GM21360 (cell line): ENCODE data around the gene SLFN14.
"Not testable (repeated sequence)": the region's sequence is repeated elsewhere in the genome, so short reads cannot be mapped to it uniquely, and the experiment has no call there.

Source experiments
- ATAC-seq: cut with Tn5 transposase; IDR thresholded peaks from one replicate; pipeline ENCODE4 v1.9.1; 2021; ENCODE audit warnings: mild to moderate bottlenecking, moderate library complexity; ENCODE audit not compliant: unreplicated experiment

SLFN14 gene

DNA sequence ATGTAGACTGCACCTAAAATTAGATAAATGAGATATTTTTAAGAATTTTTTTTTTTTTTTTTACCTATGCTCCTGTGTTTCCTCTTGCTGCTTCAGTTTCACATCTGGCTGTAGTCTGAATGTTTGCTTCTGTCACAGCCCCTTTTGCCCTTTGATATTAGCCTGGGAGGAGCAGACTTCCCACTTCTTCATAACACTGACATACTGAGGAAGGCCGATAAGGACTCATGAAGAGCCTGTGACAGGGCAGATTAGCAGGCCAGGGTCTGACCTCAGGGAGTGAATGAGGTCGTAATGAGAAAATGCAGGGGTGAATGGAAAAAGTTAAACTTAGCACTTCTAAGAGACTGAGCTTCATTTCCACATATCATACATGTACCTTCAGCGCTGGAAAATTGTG, at the start of gene SLFN14:
Gene SLFN14, minus strand, starts transcription at position 117 of the 400 bp plus-strand sequence. CDS start 2,757 bp downstream, outside the sequence.
- ATAC-seq: no peak

- no peak for ATAC-seq
Observed at GRCh38 chr17:35609831-35610230, 49.2 kb upstream of the SLFN14 start.

- ATAC-seq: no peak
Observed at GRCh38 chr17:35607239-35607847, 46.7 kb upstream of the SLFN14 start.

GRCh38 chr17:35605678-35606077, 45.1 kb upstream of the SLFN14 start:
- no peak for ATAC-seq

GRCh38 chr17:35603674-35604073, 43.1 kb upstream of the SLFN14 start:
- no peak for ATAC-seq

- ATAC-seq: no peak
Observed at GRCh38 chr17:35597604-35598003, 37.0 kb upstream of the SLFN14 start.

DNA sequence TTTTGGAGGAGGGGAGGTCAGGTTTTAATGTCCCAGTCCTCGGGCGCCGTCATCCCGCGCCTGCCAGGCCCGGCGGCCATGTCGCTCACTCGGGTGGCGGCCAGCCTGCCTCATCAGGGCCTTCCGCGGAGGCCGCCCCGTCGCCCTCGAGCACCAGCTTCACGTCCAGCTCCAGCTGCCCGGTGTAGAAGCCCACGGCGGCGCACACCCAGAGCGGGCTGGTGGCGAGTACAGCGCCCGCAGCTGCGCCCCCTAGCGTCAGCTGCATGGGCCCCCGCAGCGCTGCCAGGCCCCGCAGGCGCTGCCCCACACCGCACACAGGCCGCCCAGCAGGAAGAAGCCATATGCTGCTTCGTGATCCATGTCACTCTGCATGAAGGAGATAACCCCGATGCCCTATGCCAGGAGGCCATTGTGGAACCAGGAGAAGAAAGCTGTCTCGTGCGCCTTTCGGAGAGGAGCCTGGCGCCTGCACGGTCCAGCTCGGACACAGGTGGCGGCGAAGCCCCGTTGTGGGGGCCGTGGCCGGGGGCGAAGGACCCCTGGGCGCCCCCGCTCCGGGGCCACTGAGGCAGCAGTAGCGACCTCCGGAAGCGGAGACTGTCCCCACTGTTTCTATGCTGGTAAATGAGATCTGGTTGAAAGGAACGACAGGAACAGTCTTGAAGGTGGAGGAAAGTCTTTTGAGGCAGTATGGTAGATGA, 36.1 kb upstream of the SLFN14 start:
- ATAC-seq: no peak

DNA sequence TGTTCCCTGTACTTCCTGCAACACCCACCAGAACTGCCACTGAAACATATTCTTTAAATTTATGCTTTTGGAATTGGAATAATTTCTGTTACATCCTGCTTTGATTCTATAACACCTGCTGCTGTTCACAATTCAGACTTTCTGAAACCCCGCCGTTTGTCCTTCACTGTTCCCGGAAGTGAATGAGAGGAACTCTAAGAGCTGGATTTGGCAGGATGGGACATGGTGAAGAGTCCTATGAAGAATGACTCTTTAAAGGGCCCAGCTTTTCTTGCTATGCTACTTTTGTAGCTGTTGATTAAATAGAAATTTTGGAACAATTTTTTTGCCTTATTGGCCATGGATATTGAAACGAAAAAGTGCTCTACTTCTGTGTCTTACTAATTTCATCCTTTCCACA, 35.5 kb upstream of the SLFN14 start:
- no peak for ATAC-seq

GRCh38 chr17:35588196-35588920, 27.7 kb upstream of the SLFN14 start:
- no peak for ATAC-seq

DNA sequence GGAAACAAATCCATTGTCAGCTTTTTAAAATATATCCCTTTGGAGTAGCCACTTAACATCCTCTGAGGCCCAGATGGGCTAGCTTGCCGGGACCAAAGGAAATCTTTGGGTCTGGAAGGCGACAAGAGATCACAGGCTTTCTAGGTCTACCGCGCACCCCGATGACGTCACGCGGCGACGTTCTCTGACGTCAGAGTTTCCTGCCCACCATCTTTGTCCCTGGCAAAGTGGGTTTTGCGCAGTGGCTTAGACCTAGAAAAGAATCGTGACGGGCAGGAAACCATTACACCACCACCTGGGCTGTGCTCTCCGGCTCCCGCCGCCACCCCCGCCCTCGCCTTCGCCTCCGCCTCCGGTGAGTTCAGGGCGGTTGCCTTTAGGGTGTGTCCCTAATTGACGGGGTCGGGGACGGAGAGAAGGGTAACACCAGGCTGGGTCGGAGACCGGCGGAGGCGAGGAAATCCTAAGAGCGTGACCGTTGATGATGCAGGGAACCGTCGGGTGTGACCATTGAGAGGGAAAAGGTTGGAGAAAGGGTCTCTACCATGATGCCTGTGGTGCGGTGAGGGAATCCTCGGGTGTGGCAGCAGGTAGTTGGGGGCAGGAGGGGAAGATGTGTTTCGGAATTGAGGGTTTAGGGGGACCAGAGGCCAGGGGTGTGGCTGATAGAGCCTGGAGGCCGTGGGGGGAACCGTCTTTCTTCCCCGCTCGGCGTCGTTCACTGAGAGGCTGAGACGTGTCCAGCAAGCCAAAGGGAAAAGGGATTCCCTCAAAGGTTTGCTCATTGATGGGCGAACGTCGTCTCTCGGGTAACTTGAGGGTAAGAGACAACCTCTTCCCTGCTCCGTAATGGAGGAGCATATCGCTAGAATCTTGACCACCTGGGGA, 26.7 kb upstream of the SLFN14 start, which contains the start of gene AP2B1:
Gene AP2B1, plus strand, starts transcription at position 249 of the 888 bp plus-strand sequence. CDS start 6,709 bp downstream, outside the sequence.
- ATAC-seq: peak; percentile 79

GRCh38 chr17:35586569-35587073, 26.0 kb upstream of the SLFN14 start:
- no peak for ATAC-seq

DNA sequence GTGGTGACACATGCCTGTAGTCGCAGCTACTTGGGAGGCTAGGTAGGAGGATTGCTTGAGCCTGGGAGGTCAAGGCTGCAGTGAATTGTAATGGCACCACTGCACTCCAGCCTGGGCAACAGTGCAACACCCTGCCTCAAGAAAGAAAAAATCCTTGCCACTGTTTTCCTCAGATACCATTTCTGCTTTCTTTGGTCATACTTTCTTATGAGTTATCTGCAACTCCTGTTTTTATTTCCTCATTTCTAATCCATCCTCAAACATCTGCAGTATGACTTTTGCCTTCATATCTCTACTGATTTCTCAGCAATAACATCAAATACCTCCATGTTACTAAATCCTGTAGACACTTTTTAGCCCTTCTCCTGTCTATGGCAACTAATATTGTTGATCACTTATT, 23.4 kb upstream of the SLFN14 start:
- no peak for ATAC-seq

GRCh38 chr17:35578929-35579432, 18.4 kb upstream of the SLFN14 start:
- no peak for ATAC-seq

DNA sequence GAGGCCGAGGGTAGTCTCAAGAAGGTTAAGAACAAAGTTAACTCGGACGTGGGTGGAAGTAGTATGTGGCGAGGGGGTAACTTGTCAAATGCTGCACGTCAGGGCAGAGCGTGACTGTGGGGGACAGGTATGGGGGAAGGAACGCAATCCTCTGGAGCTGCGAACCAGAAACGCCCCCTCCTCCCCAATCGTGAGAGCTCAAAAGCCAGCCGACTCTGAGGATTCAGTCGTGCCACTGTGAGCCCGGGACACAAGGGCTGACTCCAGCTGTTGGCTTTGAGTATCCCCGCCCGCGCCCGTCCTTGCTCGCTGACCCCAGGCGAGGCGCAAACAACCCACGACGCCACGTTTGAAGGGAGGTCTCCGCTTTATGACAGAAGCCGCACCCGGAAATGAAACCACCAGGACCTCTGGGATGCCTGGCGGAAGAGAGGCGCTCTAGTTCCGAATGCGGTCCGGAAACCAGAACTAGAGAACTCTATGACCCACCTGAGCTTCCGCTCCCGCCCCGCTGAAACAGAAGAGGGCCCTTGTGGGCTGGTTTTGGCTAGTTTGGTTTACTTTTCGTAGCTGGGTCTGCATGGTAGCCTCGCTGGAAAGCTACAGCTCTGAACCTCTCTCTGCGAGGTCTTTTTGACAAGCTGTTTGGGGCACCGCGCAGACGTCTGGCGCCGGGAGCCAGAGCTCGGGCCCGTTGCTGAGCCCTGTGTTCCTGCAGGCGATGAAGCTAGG, 17.7 kb upstream of the SLFN14 start, which contains the start of gene PEX12:
Gene PEX12, minus strand, starts transcription at position 375 of the 732 bp plus-strand sequence. CDS start 550 bp downstream, outside the sequence.
- ATAC-seq: peak; percentile 87

DNA sequence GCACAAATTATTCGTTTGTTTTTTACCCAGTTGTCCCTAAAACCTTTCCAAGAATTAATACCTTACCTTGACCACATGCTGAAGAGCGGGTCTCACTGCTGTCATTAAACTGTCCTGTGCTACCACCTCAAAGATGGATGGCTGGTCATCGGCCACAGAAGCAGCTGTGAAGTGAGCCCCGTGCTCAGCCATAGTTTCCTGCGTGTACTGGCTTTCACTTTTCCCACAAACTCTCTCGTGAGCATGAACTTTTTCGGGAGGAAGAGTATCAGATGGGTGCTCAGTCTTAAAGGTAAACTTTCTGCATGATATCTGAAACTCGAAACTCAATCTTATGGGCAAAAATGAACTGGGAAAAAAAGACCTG, 17.2 kb upstream of the SLFN14 start:
- ATAC-seq: no peak

DNA sequence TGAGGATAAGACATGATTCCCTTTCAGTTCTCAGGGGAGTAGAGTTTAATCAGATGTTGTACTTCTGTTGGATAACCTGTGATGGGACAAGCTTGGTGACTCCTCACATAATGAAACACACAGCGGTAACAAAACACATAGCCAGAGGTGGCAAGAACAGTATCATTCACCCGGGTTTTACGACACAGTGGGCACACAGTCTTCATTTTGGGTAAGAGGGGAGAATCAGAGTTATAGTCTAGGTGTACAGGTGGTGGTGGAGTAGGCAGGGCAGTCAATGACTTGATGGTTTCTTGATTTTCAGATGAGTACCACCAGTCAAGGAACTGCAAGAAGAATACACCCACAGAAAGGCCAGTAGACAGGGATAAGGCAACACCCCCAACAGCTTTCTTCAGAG, 15.1 kb upstream of the SLFN14 start:
- no peak for ATAC-seq

DNA sequence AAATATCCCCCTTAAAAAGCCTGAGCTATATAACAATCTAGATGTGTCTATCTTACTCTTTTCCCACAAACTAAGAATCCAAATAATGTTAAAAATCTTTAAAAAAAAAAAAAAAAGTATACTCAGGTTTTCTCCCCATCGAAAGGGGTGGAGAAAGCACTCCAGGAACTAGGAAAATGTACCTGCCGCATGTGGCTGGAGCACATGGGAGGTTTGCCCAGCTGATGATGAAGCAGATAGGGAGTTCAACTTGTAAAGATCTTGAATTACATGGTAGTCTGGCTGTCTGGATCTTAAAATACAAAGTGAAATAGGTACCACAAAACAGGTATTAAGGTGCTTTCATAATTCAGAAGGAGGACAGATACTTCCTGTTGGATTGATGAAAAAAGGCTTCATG, 8.8 kb upstream of the SLFN14 start:
- no peak for ATAC-seq

GRCh38 chr17:35568561-35568960, 7.9 kb upstream of the SLFN14 start:
- no peak for ATAC-seq

DNA sequence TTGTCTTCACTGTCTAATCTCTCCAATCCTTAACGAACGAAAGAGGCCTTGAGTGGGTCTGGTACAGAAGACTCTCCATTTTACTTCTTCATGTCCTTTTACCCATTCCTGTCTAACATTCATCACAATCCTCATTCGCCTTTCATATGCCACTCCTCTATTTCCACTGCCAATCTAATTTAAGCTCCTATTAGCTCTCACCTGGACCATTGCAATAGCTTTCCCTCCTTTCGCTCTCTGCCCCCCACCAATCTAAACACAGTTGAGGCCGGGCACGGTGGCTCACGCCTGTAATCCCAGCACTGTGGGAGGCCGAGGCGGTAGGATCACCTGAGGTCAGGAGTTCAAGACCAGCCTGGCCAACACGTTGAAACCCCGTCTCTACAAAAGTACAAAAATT, 6.3 kb upstream of the SLFN14 start:
- no peak for ATAC-seq

GRCh38 chr17:35563181-35563580, 2.6 kb upstream of the SLFN14 start:
- ATAC-seq: not testable (repeated sequence)
